ENCODE measurements around the gene MRPL40. TPM values are rescaled to one million over a fixed set of nuclear protein-coding genes. Genes with fewer than 3 reads are reported as not detected.

The MRPL40 gene
- total and polyA plus RNA-seq, 10 of the 15 experiments (the other 5 are each of a cell fraction or from before 2014, with no cell fraction given) = 41.2 to 207 (median 69.1) TPM

DNA sequence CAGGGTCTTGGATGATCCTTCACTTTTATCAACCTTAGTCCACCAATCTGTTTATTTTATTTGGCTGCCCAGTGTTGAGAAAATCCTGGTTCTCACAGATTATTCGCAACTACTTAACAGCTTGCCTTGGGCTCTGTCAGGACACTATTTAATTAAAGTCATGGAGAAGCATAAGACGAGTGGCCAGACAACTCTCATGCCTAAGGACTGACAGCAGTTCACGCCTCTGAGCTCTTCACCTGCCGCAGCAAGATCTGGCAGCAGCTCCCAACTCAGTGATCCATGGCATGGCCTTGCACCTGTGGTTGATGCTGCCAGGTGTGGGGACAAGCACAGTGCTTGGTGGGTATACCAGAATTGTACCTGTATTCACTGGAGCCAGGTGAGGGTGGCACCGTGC lies 38.6 kb upstream of the MRPL40 start:
- ChIA-PET CTCF (interaction anchor here (1.0 to 1.8 kb wide), 3 partner anchors 28 to 236 kb away, joined by 3 to 4 read pairs (median 3); no protein-coding TSS in a partner anchor), SMC1A (ENCODE audit: uncharacterized antibody, unreplicated experiment) (interaction anchor here (0.9 to 1.3 kb wide), 3 partner anchors 16 to 34 kb away, joined by 3 read pairs; no protein-coding TSS in a partner anchor), POLR2A (interaction anchor here (0.5 kb wide), 1 partner anchor 179 kb away, joined by 3 read pairs; no protein-coding TSS in a partner anchor), RAD21 (ENCODE audit: unreplicated experiment) (interaction anchor here (0.8 kb wide), 1 partner anchor 316 kb away, joined by 3 read pairs; no protein-coding TSS in a partner anchor)
- in situ Hi-C loops (cut with MboI) = no loop called here
- no TSS peak for BruUV-seq (replicated peaks)
- Histone ChIP-seq H3K4me2 (ENCODE audit: control insufficient read depth, insufficient read depth) (no peak overlapping the region), H3K27me3 (replicated peaks in 1 of 2; ENCODE audit: control insufficient read depth in 2 of 2, insufficient read depth in 2 of 2, low read length in 1 of 2) (no peaks in the 10 kb centered on the region), H2AFZ (ENCODE audit: control insufficient read depth, low read depth, low read length) (no peak overlapping the region), H3K9ac (ENCODE audit: control insufficient read depth, insufficient read depth, low read length) (no peak overlapping the region), H4K20me1 (ENCODE audit: control insufficient read depth, insufficient read depth) (no peaks in the 10 kb centered on the region), H3K9me3 (replicated peaks; ENCODE audit: control insufficient read depth, insufficient read depth, low read length) (no peaks in the 10 kb centered on the region), H3K4me3 (no peak overlapping the region), H3K4me1 (ENCODE audit: control insufficient read depth, insufficient read depth, low read length) (no peaks in the 10 kb centered on the region), H3K79me2 (ENCODE audit: control insufficient read depth, insufficient read depth, low read length) (no peaks in the 10 kb centered on the region), H3K27ac (ENCODE audit: control insufficient read depth, insufficient read depth) (no peak overlapping the region), H3K36me3 (ENCODE audit: control insufficient read depth in 2 of 2, insufficient read depth in 2 of 2, low read length in 1 of 2) (peaks cover 11 to 34% of the 10 kb centered on the region in 2 experiments; a peak in 3 of 4 replicates)
- FAIRE-seq = no peak
- no peak for DNase-seq (ENCODE audit: low read depth, low spot score)
- WGBS (ENCODE audit: insufficient coverage, insufficient replicate concordance, low lambda C conversion rate, missing lambda C conversion rate) = 88% methylated on average over 5 of the region's 5 CpGs
- ATAC-seq = no peak
- intact Hi-C loops (cut with micrococcal nuclease; ENCODE audit: unreplicated experiment) = no loop called here
- TF ChIP-seq, protein P1, sequence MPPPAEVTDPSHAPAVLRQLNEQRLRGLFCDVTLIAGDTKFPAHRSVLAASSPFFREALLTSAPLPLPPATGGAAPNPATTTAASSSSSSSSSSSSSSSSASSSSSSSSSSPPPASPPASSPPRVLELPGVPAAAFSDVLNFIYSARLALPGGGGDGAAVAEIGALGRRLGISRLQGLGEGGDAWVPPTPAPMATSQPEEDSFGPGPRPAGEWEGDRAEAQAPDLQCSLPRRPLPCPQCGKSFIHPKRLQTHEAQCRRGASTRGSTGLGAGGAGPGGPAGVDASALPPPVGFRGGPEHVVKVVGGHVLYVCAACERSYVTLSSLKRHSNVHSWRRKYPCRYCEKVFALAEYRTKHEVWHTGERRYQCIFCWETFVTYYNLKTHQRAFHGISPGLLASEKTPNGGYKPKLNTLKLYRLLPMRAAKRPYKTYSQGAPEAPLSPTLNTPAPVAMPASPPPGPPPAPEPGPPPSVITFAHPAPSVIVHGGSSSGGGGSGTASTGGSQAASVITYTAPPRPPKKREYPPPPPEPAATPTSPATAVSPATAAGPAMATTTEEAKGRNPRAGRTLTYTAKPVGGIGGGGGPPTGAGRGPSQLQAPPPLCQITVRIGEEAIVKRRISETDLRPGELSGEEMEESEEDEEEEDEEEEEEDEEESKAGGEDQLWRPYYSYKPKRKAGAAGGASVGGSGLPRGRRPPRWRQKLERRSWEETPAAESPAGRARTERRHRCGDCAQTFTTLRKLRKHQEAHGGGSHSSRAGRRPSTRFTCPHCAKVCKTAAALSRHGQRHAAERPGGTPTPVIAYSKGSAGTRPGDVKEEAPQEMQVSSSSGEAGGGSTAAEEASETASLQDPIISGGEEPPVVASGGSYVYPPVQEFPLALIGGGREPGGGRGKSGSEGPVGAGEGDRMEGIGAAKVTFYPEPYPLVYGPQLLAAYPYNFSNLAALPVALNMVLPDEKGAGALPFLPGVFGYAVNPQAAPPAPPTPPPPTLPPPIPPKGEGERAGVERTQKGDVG (CRISPR knock-in tag; IDR thresholded peaks at IDR 0.05) = no peak
- TF ChIP-seq RB1 (IDR thresholded peaks at IDR 0.05; ENCODE audit: borderline replicate concordance) (no peak), SP1 (IDR thresholded peaks at IDR 0.05; ENCODE audit: low read depth, low read length) (no peak), FOXM1 (IDR thresholded peaks at IDR 0.05; ENCODE audit: low read depth, low read length) (no peak), HDGF (IDR thresholded peaks at IDR 0.05) (no peak), MYC (IDR thresholded peaks at IDR 0.05; ENCODE audit: insufficient read depth, insufficient read length, insufficient replicate concordance, low read length, severe bottlenecking) (no peak), MEF2A (IDR thresholded peaks at IDR 0.05; ENCODE audit: insufficient read depth, low read depth, low read length) (no peak), ZZZ3 (IDR thresholded peaks at IDR 0.05; ENCODE audit: control insufficient read depth, insufficient read length, low read depth) (no peak)
- TF ChIP-seq, protein P2, sequence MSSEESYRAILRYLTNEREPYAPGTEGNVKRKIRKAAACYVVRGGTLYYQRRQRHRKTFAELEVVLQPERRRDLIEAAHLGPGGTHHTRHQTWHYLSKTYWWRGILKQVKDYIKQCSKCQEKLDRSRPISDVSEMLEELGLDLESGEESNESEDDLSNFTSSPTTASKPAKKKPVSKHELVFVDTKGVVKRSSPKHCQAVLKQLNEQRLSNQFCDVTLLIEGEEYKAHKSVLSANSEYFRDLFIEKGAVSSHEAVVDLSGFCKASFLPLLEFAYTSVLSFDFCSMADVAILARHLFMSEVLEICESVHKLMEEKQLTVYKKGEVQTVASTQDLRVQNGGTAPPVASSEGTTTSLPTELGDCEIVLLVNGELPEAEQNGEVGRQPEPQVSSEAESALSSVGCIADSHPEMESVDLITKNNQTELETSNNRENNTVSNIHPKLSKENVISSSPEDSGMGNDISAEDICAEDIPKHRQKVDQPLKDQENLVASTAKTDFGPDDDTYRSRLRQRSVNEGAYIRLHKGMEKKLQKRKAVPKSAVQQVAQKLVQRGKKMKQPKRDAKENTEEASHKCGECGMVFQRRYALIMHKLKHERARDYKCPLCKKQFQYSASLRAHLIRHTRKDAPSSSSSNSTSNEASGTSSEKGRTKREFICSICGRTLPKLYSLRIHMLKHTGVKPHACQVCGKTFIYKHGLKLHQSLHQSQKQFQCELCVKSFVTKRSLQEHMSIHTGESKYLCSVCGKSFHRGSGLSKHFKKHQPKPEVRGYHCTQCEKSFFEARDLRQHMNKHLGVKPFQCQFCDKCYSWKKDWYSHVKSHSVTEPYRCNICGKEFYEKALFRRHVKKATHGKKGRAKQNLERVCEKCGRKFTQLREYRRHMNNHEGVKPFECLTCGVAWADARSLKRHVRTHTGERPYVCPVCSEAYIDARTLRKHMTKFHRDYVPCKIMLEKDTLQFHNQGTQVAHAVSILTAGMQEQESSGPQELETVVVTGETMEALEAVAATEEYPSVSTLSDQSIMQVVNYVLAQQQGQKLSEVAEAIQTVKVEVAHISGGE (CRISPR knock-in tag; IDR thresholded peaks at IDR 0.05) = no peak
- TF ChIP-seq, protein P3, sequence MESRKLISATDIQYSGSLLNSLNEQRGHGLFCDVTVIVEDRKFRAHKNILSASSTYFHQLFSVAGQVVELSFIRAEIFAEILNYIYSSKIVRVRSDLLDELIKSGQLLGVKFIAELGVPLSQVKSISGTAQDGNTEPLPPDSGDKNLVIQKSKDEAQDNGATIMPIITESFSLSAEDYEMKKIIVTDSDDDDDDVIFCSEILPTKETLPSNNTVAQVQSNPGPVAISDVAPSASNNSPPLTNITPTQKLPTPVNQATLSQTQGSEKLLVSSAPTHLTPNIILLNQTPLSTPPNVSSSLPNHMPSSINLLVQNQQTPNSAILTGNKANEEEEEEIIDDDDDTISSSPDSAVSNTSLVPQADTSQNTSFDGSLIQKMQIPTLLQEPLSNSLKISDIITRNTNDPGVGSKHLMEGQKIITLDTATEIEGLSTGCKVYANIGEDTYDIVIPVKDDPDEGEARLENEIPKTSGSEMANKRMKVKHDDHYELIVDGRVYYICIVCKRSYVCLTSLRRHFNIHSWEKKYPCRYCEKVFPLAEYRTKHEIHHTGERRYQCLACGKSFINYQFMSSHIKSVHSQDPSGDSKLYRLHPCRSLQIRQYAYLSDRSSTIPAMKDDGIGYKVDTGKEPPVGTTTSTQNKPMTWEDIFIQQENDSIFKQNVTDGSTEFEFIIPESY (IDR thresholded peaks at IDR 0.05) = no peak
- TF ChIP-seq, protein P4, sequence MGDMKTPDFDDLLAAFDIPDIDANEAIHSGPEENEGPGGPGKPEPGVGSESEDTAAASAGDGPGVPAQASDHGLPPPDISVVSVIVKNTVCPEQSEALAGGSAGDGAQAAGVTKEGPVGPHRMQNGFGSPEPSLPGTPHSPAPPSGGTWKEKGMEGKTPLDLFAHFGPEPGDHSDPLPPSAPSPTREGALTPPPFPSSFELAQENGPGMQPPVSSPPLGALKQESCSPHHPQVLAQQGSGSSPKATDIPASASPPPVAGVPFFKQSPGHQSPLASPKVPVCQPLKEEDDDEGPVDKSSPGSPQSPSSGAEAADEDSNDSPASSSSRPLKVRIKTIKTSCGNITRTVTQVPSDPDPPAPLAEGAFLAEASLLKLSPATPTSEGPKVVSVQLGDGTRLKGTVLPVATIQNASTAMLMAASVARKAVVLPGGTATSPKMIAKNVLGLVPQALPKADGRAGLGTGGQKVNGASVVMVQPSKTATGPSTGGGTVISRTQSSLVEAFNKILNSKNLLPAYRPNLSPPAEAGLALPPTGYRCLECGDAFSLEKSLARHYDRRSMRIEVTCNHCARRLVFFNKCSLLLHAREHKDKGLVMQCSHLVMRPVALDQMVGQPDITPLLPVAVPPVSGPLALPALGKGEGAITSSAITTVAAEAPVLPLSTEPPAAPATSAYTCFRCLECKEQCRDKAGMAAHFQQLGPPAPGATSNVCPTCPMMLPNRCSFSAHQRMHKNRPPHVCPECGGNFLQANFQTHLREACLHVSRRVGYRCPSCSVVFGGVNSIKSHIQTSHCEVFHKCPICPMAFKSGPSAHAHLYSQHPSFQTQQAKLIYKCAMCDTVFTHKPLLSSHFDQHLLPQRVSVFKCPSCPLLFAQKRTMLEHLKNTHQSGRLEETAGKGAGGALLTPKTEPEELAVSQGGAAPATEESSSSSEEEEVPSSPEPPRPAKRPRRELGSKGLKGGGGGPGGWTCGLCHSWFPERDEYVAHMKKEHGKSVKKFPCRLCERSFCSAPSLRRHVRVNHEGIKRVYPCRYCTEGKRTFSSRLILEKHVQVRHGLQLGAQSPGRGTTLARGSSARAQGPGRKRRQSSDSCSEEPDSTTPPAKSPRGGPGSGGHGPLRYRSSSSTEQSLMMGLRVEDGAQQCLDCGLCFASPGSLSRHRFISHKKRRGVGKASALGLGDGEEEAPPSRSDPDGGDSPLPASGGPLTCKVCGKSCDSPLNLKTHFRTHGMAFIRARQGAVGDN (IDR thresholded peaks at IDR 0.05) = no peak
